Lower leg skin (tissue), 4 donors: Measurements from ENCODE around the gene TNFAIP8. TPM values are rescaled to one million over a fixed set of nuclear protein-coding genes. Genes with fewer than 3 reads are reported as not detected.

ENCODE experiments used
- DNase-seq, 2 donors: peaks; one replicate each; pipeline ENCODE4 v3.0.0-alpha.2; 2019; ENCODE audit warnings: low spot score in 2 of 2
- H3K4me3 ChIP-seq: fragments of 200-600 bp; sonication (generic); 2 replicates; pipeline ENCODE4 v1.5.1; 2017; ENCODE audit warnings: mild to moderate bottlenecking, low read depth; ENCODE audit not compliant: poor library complexity, severe bottlenecking
- CTCF ChIP-seq, 3 donors: fragments of 450-650 bp; IDR thresholded peaks; one replicate each; pipeline ENCODE4 v1.5.1; 2016; ENCODE audit warnings: antibody characterized with exemption in 3 of 3, mild to moderate bottlenecking in 3 of 3, moderate library complexity in 2 of 3
- POLR2A ChIP-seq, 2 donors: fragments of 450-650 bp; IDR thresholded peaks; one replicate each; pipeline ENCODE4 v1.6.1; 2016 to 2017; ENCODE audit warnings: antibody characterized with exemption in 2 of 2, mild to moderate bottlenecking in 1 of 2, moderate library complexity in 1 of 2
- WGBS, 2 donors: methylation state at CpG; one replicate each; pipeline ENCODE4 v1.1.5; 2018; 5-methylcytosine and 5-hydroxymethylcytosine counted together
- intact Hi-C: fragments of 100-400 bp; cut with DNase I; formaldehyde crosslinking; loops from one replicate; pipeline ENCODE4 v1.15.0; 2023; ENCODE audit warnings: low total_unique reads
- total RNA-seq, 4 donors: library from RNA; depleted of rRNA; stranded (reverse); fragments of >200 nt; gene quantifications; one replicate each; pipeline ENCODE4 v1.1.0, GENCODE V29; 2016

TNFAIP8 gene
- total RNA-seq, 4 donors from 2014 or later = 52.0 to 61.2 (median 54.7) TPM

DNA sequence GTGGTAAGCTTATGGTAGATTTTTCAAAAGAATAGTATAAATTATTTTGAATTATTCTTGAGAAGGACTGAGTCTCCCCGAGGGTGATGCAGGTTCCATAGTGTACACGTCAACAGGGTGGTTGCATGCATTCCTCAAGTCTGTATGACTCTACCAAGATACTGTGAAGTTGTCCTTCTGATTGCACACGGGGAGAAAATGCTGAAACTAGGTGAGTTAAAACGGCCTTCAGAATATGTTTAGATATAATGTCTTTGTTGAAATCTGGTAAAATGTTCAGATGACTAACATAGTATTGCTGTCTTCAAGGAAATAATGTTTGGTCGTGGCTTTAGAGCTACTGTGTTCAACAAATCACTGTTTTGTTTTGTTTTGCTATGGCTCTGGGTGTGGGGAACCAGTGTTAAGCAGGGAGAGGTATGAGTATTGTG is 22.4 kb upstream of the TNFAIP8 start:
- TF ChIP-seq CTCF (IDR thresholded peaks at IDR 0.05) (no peak), POLR2A (IDR thresholded peaks at IDR 0.05) (no peak)
- 48 to 50% methylated on average over 5 of the region's 5 CpGs for WGBS, 2 donors
- intact Hi-C loops = no loop called here
- no peak for DNase-seq
- no peak overlapping the region for H3K4me3 ChIP-seq

DNA sequence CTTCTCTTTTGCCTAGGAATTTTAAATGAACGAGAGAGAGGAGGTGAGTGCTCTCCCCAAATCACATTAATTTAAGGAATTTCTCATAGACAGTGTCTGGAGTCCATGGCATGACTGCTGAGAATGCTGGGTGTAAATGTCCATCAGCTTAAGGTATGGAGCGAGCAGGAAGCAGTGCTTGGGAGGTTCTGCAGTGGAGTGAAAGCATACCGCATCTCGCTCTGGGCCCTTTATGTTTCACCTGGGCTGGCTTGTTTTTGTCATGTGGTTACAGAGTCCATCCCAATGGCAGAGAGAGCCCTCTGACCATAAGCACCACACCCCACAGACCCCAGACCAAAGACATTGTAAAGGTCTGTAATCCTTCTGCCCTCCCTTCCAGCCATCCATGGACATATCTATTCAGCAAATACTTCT is 20.6 kb upstream of the TNFAIP8 start:
- DNase-seq = no peak
- 49 to 70% methylated on average over 4 of the region's 4 CpGs for WGBS, 2 donors
- H3K4me3 ChIP-seq = no peak overlapping the region

DNA sequence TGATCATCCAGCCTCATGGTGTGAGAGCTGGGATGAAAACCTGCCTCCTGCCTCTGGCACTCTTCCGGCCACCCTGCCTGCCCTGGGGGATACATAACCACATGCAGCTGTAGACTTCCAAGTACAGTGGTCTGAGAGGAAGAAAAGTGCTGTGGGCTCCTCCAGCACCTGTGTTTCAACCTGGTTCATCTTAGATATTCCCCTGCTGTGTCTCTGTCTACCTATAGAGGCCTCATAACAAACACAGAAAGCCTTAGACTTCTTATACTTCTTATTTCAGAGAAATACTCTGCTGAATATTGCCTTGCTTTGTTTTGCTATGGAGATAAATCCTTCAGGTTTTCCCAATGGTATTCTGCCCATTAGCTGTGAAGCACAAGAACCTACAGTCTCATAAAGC is 19.6 kb upstream of the TNFAIP8 start:
- DNase-seq = no peak
- TF ChIP-seq POLR2A (IDR thresholded peaks at IDR 0.05) = no peak
- H3K4me3 ChIP-seq = no peak overlapping the region
- 65 to 82% methylated on average over 1 of the region's 1 CpG for WGBS, 2 donors
- intact Hi-C loops = no loop called here

More for the DNA sequence above, 20.6 kb upstream of the TNFAIP8 start:
- intact Hi-C loops = no loop called here
- TF ChIP-seq POLR2A (IDR thresholded peaks at IDR 0.05) = no peak
- TF ChIP-seq CTCF (IDR thresholded peaks at IDR 0.05) = no peak

GRCh38 chr5:119336845-119337580 is 18.8 kb upstream of the TNFAIP8 start:
- intact Hi-C loops = no loop called here
- no peak overlapping the region for H3K4me3 ChIP-seq
- no peak for TF ChIP-seq POLR2A (IDR thresholded peaks at IDR 0.05)
- TF ChIP-seq CTCF (IDR thresholded peaks at IDR 0.05) = no peak
- DNase-seq = no peak
- WGBS, 2 donors = 71 to 78% methylated on average over 3 of the region's 3 CpGs

DNA sequence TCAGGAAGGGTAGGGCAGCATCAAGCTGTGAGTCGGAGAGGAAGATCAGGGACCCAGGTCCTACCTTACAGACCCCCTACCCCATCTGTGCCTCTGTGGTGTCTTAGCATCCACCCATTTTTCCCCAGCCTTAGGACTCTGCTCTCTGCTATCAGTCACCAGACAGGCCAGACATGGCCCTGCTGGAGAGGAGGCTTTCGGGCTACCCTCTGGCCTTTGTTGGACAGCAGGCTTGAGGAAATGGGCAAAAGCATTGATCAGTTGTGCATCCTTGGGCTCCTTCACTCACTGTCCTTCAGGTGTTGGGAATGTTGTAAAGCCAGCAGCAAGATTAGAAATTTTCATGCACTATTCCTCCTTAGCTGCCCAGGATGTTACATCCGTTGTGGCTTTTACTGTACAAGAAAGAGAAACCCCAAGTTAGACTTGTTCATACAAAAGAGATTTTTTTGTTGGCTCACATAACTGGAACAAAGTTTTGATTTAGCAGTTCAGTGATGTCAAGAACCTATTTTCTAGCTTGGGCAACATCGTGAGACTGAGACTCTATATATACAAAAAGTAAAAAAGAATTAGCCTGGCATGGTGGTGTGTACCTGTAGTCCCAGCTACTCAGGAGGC is 17.4 kb upstream of the TNFAIP8 start:
- 74% methylated on average over 4 of the region's 4 CpGs for WGBS, 2 donors
- TF ChIP-seq POLR2A (IDR thresholded peaks at IDR 0.05) (no peak), CTCF (IDR thresholded peaks at IDR 0.05) (no peak)
- intact Hi-C loops = no loop called here

GRCh38 chr5:119339344-119339743 is 16.5 kb upstream of the TNFAIP8 start:
- 88 to 91% methylated on average over 2 of the region's 2 CpGs for WGBS, 2 donors
- no peak for DNase-seq
- TF ChIP-seq POLR2A (IDR thresholded peaks at IDR 0.05) (no peak), CTCF (IDR thresholded peaks at IDR 0.05) (no peak)
- H3K4me3 ChIP-seq = no peak overlapping the region
- intact Hi-C loops = no loop called here

More for the DNA sequence above, 17.4 kb upstream of the TNFAIP8 start:
- no peak overlapping the region for H3K4me3 ChIP-seq
- DNase-seq = no peak
